GDM1 (cell line): ENCODE results near the gene CD2BP2.
"Not testable (repeated sequence)": the region's sequence is repeated elsewhere in the genome, so short reads cannot be mapped to it uniquely, and the experiment has no call there.

ENCODE experiments used
- DNase-seq: peaks from one replicate; lab custom pipeline; 2025; lab: John Stamatoyannopoulos, UW

CD2BP2 gene

GRCh38 chr16:30358990-30359870 lies 4.1 kb upstream of the CD2BP2 start:
- DNase-seq = no peak

- no peak for DNase-seq
Observed at GRCh38 chr16:30358577-30358936, 3.4 kb upstream of the CD2BP2 start.

GRCh38 chr16:30357715-30358576 lies 2.8 kb upstream of the CD2BP2 start:
- DNase-seq = no peak

GRCh38 chr16:30357085-30357714 lies 2.1 kb upstream of the CD2BP2 start:
- no peak for DNase-seq

- no peak for DNase-seq
Observed at GRCh38 chr16:30356401-30357084, 1.4 kb upstream of the CD2BP2 start.

- no peak for DNase-seq
Observed at GRCh38 chr16:30355954-30356308, 823 bp upstream of the CD2BP2 start.

GRCh38 chr16:30354423-30355143 lies 525 bp downstream of the CD2BP2 start:
- DNase-seq = no peak

- no peak for DNase-seq
Observed at GRCh38 chr16:30353438-30354129, 1.5 kb downstream of the CD2BP2 start.

- no peak for DNase-seq
Observed at GRCh38 chr16:30352488-30353401, 2.4 kb downstream of the CD2BP2 start.

- no peak for DNase-seq
Observed at GRCh38 chr16:30351586-30352419, 3.3 kb downstream of the CD2BP2 start.

- no peak for DNase-seq
Observed at GRCh38 chr16:30351001-30351441, 4.1 kb downstream of the CD2BP2 start.

- DNase-seq = no peak
Observed at GRCh38 chr16:30350134-30350871, 4.8 kb downstream of the CD2BP2 start.

GRCh38 chr16:30349675-30350074 lies 5.4 kb downstream of the CD2BP2 start:
- DNase-seq = no peak

- no peak for DNase-seq
Observed at GRCh38 chr16:30348929-30349328, 6.2 kb downstream of the CD2BP2 start.

- DNase-seq = no peak
Observed at GRCh38 chr16:30348113-30348512, 7.0 kb downstream of the CD2BP2 start.

- DNase-seq = no peak
Observed at GRCh38 chr16:30346286-30346685, 8.8 kb downstream of the CD2BP2 start.

- DNase-seq = not testable (repeated sequence)
Observed at GRCh38 chr16:30343491-30343820, 11.7 kb downstream of the CD2BP2 start.
